GM21423 (cell line): ENCODE results near the gene U2AF1L4.

ENCODE experiments used
- ATAC-seq: cut with Tn5 transposase; IDR thresholded peaks from one replicate; pipeline ENCODE4 v1.9.1; 2021; ENCODE audit warnings: mild to moderate bottlenecking, moderate library complexity; ENCODE audit not compliant: unreplicated experiment

The U2AF1L4 gene

DNA sequence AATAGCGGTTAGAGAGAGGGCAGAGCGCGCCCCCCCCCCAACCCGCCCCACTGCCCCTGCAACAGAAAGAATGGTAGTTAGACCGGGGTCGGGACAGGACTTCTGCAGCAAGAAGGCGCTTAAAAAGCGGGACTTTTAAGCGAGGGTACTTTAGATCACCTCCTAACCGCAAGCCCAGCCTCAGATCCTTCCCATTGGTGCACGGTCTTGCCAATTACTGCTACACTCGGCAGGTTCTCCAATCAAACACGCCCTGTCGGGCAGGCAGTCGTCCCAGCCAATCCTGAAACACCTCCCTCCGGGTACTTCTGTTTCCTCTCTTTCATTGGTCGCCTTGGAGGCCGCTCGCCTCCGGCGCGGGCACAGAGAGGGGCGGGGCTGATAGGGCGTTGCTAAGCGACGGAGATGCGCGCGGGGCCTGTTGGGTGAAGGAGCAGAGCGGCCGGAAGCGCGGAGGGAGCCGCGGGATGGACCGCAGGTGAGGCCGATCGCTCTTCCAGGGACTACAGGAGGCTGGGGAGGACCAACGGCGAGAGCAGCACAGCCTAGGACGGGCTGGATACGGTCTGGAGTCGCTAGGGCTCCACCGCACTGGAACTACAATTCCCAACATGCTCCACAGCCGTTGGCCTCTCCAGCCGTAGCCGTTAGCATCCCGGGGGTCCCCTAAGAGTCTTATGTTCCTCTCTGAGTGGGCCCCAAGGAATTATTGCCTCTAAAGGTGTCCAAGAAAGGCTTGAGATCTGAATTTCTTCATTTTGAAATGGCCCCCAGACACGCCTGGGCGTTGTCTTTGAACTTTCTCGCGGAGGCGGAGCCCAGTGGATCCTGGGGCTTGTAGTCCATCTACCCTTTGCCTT, 12.8 kb upstream of the U2AF1L4 start, which contains the start of gene PROSER3:
Gene PROSER3 (plus strand): TSS at position 428 of the 860 bp plus-strand sequence. CDS start 40 bp downstream, at position 468.
- ATAC-seq: peak; percentile 92

DNA sequence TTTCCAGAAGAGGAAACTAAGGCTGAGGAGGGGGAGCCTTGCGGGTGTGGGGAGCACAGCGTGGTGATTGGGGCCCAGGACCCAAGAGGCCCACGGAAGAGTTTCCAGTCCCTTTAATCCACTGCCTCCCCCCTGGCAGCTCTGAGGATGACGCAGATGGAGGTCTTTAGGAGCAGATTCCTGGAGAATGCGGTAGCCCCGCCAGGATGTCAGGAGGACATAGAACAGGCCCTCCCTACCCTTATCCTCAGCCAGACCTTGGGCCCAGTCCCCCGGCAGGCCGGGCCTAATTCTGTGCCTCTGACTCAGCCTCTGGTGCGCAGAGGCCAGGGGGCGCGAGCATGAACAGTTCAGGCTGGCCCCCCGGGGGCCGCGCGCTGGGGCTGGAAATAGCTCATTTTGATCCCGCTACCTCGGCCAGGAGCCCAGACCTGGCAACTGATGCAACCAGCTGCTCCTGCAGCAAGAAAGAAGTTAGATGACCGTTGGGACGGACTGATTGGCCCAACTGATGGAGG, 12.1 kb upstream of the U2AF1L4 start:
- no peak for ATAC-seq

DNA sequence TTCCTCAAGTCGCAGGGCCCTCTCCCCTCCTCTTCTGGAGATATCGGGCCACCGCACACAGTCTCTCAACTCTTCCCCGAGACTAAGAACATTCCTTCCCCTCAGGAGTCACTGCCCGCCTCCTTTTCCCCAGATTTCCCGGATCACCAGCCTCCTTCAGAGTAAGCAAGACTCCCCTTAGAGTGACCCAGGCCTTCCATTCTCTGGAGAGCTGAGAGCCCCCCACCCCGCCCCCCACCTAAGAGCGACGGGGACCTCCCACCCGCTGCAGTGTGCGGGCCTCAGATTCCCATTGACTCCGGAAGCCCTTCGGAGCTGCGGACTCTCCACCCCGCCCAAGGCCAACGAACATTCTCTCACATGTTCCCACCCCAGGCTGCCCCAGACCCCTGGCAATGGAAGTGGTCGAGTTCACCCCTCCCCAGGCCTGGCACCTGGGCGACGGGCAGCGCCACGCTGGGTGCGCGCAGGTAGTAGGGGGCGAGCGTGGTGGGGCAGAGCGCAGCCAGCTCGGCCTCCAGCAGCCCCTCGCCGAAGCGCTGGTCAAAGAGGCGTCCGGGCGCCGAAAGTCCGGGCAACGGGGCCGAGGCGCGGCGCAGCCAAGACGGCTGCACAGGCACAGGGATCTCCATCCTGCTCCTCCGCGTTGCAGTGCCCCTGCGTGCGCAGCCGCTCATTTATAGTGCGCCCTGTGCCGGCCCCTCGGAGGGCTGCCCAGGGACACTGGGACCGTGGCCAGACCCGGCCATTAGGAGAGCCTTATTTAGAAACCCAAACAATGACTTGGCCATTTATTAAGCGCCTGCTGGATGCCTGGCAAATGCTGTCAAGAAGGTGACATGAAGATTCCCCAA, 11.4 kb upstream of the U2AF1L4 start, which contains the start of gene HSPB6:
Gene HSPB6 (minus strand): TSS at position 653 of the 854 bp plus-strand sequence. CDS start 21 bp downstream, at position 632.
- no peak for ATAC-seq

DNA sequence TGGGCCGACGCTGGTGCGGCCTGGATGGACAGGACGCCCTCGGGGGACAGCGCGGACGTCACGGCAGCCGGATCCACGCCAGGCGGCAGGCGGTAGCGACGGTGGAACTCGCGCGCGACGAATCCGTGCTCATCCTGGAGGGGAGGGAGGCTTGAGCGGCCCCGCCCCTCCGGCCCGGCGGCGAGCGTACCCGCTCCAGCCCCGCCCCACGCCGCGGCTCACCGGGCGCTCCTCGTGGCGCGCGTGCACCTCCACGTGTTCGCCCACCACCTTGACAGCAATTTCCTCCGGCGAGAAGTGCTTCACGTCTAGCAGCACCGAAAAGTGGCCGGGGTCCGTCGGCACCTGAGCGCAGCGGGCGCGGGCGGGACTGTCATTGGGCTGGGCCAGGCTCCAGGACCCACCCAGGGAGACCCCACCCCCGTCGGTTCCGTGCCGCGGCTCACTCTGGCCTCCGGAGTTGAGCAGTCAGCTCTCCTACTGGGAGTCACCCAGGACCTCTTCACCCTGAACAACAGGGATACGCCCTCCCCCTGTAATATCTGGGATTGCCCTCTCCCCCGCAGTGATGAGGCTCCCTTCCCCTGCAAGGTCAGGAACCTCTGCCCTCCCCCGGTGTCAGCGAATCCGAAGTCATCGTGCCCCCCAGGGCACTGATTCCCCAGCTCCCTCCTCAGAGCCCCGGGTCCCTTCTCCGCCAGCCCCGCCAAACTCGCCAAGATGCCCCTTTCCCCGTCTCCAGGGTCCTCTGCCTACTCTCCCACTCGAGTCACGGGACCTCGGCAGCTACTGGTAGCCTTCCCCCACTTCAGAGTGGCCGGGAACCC, 10.5 kb upstream of the U2AF1L4 start:
- ATAC-seq: no peak

DNA sequence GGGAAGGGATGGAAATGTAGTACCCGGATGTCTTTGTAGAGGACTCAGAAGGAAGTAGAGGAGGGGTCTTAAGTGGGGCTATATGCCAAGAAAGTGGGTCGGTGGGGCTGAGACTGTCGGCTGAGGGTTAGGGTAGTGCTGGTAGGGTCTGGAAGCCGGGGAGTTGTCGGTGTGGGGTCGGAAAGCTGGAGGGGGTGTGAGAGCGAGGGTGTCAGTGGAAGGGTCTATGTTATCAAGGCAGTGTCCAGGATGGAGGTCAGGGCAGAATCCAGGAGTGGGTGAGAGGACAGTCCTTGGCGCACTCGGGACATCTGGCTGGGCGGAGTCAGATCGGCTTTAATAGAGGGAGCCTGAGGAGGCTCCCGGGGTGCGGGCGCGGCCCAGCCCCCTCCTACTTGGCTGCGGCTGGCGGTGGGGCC, 9.9 kb upstream of the U2AF1L4 start:
- ATAC-seq: no peak

DNA sequence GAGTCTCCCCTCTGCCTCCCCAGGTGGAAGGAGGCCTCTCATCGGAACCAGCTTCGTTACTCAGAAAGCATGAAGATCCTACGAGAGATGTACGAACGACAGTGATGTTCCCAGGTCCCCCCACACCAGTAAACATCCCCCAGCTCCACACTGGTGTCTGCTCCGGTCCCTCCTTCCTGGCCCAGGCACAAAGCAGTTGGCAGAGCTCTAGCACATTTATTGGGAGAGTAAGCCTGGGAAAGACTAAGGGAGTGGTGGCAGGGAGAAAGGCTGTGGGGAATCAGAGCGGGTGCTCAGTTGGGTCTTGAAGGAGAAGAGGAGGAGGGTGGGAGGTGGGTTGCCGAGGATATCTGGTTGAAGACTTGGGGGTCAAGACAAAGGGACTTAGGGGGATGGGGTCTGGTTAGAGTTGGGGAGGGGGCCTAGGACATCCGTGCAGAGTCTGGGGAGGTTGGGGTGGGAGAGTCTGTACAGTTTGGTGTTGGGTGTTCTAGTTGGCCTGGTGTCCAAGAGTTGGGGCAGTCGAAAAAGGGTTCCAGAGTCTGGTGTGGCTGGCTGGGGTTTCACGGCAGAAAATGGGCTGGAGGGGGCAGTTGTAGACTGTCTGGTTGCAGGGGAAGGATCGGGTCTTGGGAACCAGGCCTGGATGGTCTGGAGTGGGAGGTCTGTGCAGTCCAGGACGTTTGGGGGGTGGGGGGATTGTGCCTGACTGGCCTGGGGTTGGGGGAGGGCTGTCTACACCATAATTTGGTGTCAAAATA, 9.3 kb upstream of the U2AF1L4 start:
- no peak for ATAC-seq

DNA sequence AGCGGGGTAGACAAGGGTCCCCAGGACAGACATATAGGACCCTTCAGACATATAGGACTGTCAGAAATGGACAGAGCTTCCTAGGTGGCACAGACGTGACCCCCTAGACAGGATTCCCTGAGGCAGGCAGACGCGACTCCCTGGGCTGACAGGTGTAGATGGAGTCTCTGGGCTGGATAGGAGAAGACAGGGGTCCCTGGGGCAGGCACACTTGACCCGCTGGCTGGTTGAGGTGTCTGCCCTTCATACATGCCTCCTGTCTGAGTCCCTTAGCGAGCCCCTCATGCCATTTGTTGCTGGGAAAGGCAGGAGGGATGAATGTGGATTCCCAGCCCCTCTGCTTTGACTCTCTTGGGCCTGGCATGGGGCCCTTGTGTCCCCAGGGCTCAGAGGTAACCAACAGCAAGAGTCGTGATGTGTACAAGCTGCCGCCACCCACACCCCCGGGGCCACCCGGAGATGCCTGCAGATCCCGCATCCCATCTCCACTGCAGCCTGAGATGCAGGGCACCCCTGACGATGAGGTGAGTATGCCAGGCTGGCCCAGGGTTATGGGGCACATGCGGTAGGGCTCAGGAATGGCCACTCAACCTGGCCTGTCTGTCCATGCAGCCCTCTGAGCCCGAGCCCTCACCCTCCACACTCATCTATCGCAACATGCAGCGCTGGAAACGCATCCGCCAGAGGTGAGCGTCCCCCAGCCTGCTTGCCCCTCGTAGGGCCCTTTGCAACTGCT, 8.6 kb upstream of the U2AF1L4 start:
- ATAC-seq: no peak

DNA sequence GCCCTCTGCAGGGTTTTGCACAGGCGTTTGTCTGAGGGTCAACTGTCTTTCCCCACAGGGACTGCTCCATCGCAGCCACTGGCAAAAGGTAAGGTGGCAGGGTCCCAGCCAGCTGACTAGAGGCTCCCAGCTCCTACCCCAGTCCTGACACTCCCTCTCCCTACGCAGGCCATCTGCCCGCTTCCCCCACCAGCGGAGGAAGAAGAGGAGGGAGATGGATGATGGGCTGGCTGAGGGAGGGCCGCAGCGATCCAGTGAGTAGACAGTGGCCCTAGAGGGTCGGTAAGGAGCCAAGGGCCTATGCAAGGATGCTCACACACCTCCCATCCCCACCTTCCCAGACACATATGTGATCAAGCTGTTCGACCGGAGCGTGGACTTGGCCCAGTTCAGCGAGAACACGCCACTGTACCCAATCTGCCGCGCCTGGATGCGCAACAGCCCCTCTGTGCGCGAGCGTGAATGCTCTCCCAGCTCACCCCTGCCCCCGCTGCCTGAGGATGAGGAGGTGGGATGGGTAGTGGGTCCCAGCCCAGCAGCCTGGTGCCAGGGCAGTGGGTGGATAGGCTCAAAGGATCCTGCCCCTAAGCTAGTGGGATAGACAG, 7.6 kb upstream of the U2AF1L4 start:
- no peak for ATAC-seq

DNA sequence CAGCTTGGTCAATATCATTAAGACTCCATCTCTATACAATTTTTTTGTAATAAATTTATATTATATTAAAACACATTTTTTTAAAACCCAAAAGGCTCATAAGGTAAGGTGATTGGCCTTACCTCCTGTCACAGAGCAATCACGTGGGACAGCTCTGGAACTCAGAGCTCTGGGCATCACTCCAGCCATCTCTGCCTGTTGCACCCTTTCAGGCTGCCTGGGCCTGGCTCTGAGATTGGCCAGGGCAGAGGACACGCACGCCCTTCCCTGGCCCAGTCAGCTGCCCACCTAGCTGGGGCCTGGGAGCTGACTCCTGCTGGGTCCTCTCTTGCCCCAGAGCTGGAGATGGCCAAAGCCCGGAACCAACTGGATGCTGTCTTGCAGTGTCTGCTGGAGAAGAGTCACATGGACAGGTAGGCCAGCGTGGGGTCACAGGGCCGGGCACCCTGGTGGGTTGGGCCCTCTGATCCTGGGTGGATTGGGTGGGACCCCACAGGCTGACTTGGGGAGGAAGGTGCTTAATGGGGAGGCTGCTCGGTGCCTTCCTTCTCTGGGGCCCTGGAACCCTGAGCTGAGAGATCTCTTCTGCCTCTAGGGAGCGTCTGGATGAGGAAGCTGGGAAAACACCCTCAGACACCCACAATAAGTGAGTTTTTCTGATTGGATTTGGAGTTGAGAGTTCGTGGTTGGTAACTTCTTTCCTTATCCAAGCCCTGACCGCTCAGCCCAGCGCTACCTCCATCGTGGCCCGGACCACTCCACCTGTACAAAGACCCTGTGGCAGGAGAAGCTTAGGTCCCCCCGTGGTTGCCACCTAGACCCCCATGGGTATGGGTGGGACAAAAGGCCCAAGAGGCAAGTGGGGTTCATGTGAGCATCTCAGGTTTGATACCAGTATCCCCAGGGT, 6.9 kb upstream of the U2AF1L4 start:
- no peak for ATAC-seq

DNA sequence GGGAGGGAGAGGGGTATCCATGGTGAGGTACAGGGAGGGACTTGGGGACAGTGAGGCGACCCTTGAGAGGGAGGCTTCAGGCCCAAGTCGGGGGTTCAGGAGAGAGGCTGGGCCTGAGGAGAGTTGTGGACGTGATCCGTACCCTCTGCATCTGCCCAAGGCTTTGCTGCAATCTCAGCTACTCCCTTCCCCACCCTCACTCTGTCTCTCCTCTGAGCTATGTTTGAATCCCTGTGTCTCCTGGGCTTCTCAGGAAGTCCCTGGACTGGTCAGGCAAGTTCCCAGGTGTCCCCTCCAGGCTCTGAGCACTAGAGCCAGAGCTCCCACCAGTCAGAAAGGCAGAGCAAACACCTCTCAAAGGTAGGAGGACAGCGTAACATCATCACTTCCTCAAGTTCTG, 4.9 kb upstream of the U2AF1L4 start:
- no peak for ATAC-seq

DNA sequence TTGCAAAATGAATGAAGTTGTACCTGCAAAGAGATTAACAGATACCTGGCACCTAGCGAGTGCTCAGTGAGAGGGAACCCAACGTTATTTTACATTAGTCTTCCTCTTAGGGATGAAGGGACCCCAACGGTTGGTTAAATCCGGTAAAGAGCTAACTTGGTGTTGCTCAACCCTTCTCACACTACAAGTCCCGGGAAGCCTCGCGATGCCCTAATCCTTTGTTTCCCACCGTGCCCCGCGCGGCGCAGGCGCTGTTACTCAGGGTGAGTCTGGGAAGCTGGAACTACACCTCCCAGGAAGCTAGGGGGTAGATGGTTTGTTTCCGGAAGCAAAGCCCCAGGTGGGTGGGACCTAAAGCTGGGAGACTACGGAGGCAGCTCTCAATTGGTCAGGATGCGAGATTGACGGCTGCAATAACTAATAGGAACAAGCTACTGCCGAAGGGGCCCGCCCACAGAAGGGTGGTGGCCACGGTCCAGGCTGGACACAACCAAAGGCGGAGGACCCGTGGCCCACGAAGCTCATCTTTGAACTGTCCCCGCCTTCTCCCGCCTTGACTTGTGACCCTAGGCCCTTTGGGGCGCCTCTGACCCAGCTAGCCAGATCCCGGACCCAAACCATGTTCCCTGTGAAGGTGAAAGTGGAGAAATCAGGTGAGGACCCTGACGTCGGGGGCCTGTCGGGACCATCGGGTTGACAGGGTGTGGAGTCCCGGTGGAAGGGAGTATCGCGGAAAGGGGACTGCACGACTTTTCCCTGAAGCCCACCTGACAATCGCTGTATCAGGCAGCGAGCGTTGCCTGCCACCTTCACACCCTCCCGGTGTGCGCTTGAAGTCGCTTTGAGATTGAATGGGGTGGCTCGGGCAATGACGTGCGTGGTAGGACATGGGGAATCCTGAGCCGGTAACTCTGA, 3.1 kb upstream of the U2AF1L4 start, which contains the start of gene LIN37:
Gene LIN37 (plus strand): TSS at position 471 of the 915 bp plus-strand sequence. CDS start 149 bp downstream, at position 620.
- peak; percentile 70 for ATAC-seq

DNA sequence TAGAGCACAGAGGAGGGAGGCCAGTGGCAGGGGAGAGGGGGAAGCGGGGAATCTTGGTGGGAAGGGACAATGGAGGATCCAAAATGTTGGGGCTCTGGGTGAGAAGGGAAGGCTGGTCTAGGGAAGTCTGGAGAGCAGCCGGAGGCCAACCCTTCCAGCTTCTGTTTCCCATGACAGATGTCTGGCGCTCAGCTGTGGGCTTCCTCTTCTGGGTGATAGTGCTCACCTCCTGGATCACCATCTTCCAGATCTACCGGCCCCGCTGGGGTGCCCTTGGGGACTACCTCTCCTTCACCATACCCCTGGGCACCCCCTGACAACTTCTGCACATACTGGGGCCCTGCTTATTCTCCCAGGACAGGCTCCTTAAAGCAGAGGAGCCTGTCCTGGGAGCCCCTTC, 1.3 kb upstream of the U2AF1L4 start:
- no peak for ATAC-seq

DNA sequence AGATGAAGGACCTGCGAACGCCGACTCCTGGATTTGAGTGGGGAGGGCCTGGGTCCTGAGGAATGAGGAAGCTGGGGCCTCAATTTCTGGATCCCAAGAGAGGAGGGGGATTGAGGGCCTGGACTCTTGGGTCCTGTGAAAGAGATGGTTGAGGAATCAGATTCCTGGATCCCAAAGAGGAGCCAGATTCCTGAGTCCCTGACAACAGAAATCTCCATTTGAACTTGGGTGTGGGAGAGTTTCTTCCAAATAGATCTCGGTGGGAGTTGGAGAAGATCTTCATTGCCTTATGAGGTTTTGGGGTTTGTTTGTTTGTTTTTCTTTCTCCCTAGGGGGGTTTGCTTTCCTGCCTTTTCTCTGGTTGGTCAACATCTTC, 857 bp upstream of the U2AF1L4 start:
- no peak for ATAC-seq

DNA sequence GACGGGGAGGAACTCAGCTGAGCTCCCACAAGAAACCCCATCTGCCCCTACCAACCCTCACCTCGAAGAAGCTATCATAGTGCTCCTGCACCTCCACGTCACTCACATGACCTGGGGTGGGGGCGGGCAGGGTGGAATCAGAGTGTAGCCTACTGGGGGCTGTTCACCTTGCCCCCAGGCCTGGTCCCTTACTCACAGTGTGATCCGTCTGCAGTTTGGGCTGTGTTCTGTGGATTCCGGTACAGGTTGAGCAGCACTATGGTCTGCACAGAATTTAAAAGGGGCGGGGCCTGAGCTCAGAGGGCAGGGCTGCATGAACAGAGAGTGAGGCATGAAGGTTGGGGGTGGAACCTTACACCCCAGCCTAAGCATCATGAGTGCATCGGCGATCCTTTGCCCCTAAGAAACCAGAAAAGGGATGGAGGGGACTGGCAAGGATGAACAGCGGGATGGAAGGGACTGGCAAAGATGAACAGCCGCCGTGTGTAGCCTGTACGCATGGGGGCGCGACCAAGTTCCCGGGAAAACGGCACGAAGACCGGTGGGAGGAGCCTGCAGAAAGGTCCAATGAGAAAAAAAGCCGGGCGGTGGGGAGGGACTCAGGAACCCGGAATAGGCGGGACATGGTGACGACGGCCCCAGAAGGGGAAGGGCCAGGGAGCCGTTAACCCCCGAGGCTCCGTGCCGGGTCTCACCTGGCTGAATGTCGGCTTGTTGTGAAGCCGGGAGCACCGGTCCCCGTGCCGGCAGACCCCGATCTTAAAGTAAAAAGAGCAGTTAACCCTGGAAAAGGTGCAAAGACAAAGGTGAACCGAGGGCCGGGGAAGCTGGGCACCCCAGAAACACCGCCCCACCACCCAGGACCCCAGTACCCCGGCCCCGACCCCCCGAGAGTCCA, 539 bp downstream of the U2AF1L4 start:
- ATAC-seq: peak; percentile 33

DNA sequence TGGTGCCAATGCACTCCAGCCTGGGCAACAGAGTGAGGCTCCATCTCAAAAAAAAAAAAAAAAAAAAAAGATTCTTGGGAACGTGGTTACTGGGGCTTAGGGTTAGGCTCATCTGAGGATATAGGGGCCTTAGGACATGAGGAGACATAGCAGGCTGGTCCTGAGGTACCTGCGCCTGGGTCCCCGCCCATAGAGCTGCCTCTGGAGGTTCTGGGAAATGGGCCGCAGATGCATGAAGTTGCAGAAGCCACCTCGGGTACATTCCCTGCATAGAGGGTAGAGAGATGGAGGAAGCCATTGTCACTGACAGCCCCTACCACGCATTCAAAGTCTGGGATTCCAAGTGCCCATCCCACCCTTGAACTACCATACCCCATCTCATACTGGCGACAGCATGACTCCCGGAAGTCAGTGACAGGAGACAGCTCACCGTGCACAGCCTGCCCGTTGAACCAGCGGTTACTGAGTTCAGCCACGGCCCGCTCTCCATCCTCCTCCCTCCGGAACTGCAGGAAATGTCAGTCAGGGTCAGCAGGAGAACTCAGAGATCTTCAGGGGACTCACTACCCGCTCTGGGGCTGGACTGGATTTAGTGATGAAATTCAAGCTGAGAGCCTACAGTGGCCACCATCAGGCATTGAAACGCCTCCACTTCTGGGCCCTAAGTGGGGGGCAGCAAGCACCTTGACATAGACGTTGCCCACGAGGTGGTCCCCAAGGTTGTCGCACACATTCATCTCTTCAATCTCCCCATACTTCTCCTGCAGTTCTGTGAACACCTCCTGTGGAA, 1.4 kb downstream of the U2AF1L4 start:
- ATAC-seq: no peak
